IMR-90 (cell line): ENCODE results near the gene CDC5L. TPM values are rescaled to one million over a fixed set of nuclear protein-coding genes. Genes with fewer than 3 reads are reported as not detected.

ENCODE experiments used
- ATAC-seq: fragments of 200-7000 bp; cut with Tn5 transposase; 2 replicates; pipeline ENCODE4 v1.9.1; 2020; ENCODE audit warnings: low read depth, mild to moderate bottlenecking, moderate library complexity
- BruUV-seq: library from RNA; stranded (reverse); fragments of 400-500 nt; replicated peaks from 2 replicates; lab custom pipeline; 2021; lab: Mats Ljungman, UMichigan
- CTCF ChIA-PET: fragments of 300-600 bp; formaldehyde crosslinking; extraction: SDS; loops from one replicate; lab custom pipeline; 2021; ENCODE audit warnings: antibody characterized with exemption; lab: Yijun Ruan, JAX
- POLR2A ChIA-PET: fragments of 300-600 bp; sonication (Branson Sonifier 250); formaldehyde crosslinking; loops from one replicate; lab custom pipeline; 2022; ENCODE audit warnings: antibody characterized with exemption; ENCODE audit not compliant: unreplicated experiment; lab: Charles Lee
- DNase-seq: peaks from one replicate; pipeline ENCODE4 v3.0.0; 2013
- H2AFZ ChIP-seq: replicated peaks from 2 replicates; pipeline ENCODE3; 2013; ENCODE audit warnings: low read length, mild to moderate bottlenecking; ENCODE audit not compliant: poor library complexity
- H2AK5ac ChIP-seq: 2 replicates; pipeline ENCODE4 v1.6.1; 2013; ENCODE audit warnings: low read depth, low read length, inconsistent platforms
- H2AK9ac ChIP-seq: replicated peaks from 2 replicates; pipeline ENCODE3; 2013; ENCODE audit warnings: mild to moderate bottlenecking, low read depth, low read length, moderate library complexity; ENCODE audit not compliant: poor library complexity
- H2BK120ac ChIP-seq: 2 replicates; pipeline ENCODE4 v1.6.1; 2013; ENCODE audit warnings: low read depth, low read length, inconsistent platforms
- H2BK15ac ChIP-seq: 3 replicates; pipeline ENCODE4 v1.6.1; 2013; ENCODE audit warnings: low read depth, low read length, inconsistent platforms
- H2BK20ac ChIP-seq: 2 replicates; pipeline ENCODE4 v1.6.1; 2013; ENCODE audit warnings: low read depth, mild to moderate bottlenecking, inconsistent platforms, low read length, moderate library complexity
- H2BK5ac ChIP-seq: 2 replicates; pipeline ENCODE4 v1.6.1; 2013; ENCODE audit warnings: mild to moderate bottlenecking, low read depth, low read length, inconsistent platforms; ENCODE audit not compliant: poor library complexity, severe bottlenecking
- H3K14ac ChIP-seq: replicated peaks from 2 replicates; pipeline ENCODE4 v1.6.1; 2013; ENCODE audit warnings: low read depth, low read length, inconsistent platforms
- H3K18ac ChIP-seq: 2 replicates; pipeline ENCODE4 v1.6.1; 2013; ENCODE audit warnings: low read depth, low read length, control low read depth
- H3K23ac ChIP-seq: 2 replicates; pipeline ENCODE4 v1.6.1; 2013; ENCODE audit warnings: low read depth, low read length, inconsistent platforms
- H3K27ac ChIP-seq: 2 replicates; pipeline ENCODE4 v1.5.1; 2013; ENCODE audit warnings: mild to moderate bottlenecking, control low read depth, low read length; ENCODE audit not compliant: insufficient read depth
- H3K27me3 ChIP-seq: 2 replicates; pipeline ENCODE4 v1.6.1; 2013; ENCODE audit warnings: low read length; ENCODE audit not compliant: control insufficient read depth, insufficient read depth
- H3K36me3 ChIP-seq: 2 replicates; pipeline ENCODE4 v1.6.1; 2013; ENCODE audit warnings: low read length, mixed read lengths; ENCODE audit not compliant: control insufficient read depth, insufficient read depth
- H3K4ac ChIP-seq: 2 replicates; pipeline ENCODE4 v1.6.1; 2013; ENCODE audit warnings: low read depth, low read length, inconsistent platforms
- H3K4me1 ChIP-seq: 2 replicates; pipeline ENCODE4 v1.6.1; 2013; ENCODE audit warnings: low read length, mixed read lengths; ENCODE audit not compliant: control insufficient read depth, insufficient read depth
- H3K4me2 ChIP-seq: 2 replicates; pipeline ENCODE4 v1.6.1; 2013; ENCODE audit warnings: low read depth, mild to moderate bottlenecking, control low read depth, low read length, moderate library complexity
- H3K4me3 ChIP-seq: 2 replicates; pipeline ENCODE4 v1.5.1; 2013; ENCODE audit warnings: low read depth, mild to moderate bottlenecking, control low read depth, low read length, moderate library complexity; ENCODE audit not compliant: insufficient read depth
- H3K56ac ChIP-seq: 2 replicates; pipeline ENCODE4 v1.6.1; 2013; ENCODE audit warnings: low read length, inconsistent platforms; ENCODE audit not compliant: insufficient read depth; ENCODE audit errors: extremely low read depth
- H3K79me1 ChIP-seq, 2 experiments: 2 replicates each; pipeline ENCODE4 v1.6.1; 2013; ENCODE audit warnings: low read length in 2 of 2, inconsistent platforms in 1 of 2, low read depth in 1 of 2
- H3K9ac ChIP-seq: 2 replicates; pipeline ENCODE4 v1.6.1; 2013; ENCODE audit warnings: low read depth, low read length, control low read depth
- H3K9me1 ChIP-seq: 2 replicates; pipeline ENCODE4 v1.6.1; 2013; ENCODE audit warnings: low read length, inconsistent platforms; ENCODE audit not compliant: insufficient read depth
- H3K9me3 ChIP-seq: 2 replicates; pipeline ENCODE4 v1.6.1; 2013; ENCODE audit warnings: low read length; ENCODE audit not compliant: control insufficient read depth, insufficient read depth
- H4K20me1 ChIP-seq: 2 replicates; pipeline ENCODE4 v1.6.1; 2013; ENCODE audit warnings: low read length, inconsistent platforms; ENCODE audit not compliant: insufficient read depth
- H4K5ac ChIP-seq: 2 replicates; pipeline ENCODE4 v1.6.1; 2013; ENCODE audit warnings: mild to moderate bottlenecking, low read depth, low read length, control low read depth
- H4K8ac ChIP-seq, 2 experiments: 2 replicates each; pipeline ENCODE4 v1.6.1; 2013; ENCODE audit warnings: low read depth in 2 of 2, low read length in 2 of 2, control low read depth in 1 of 2, inconsistent platforms in 1 of 2
- H4K91ac ChIP-seq: 2 replicates; pipeline ENCODE4 v1.6.1; 2013; ENCODE audit warnings: low read depth, low read length, inconsistent platforms; ENCODE audit not compliant: insufficient read depth
- BHLHE40 ChIP-seq: fragments of 150-350 bp; IDR thresholded peaks from 2 replicates; pipeline ENCODE4 v1.6.1; 2016; ENCODE audit warnings: mild to moderate bottlenecking, low read depth, low read length
- MAFK ChIP-seq: IDR thresholded peaks from 2 replicates; pipeline ENCODE4 v1.6.1; 2012; ENCODE audit warnings: low read depth, low read length, improper control_type of control experiment
- WGBS, 2 experiments: methylation state at CpG; one replicate each; pipeline versions ENCODE4 v1.1.5 to v1.1.7; 2013; ENCODE audit warnings: missing lambda C conversion rate in 2 of 2; ENCODE audit not compliant: insufficient read length in 1 of 2; ENCODE audit errors: extremely low coverage in 2 of 2; 5-methylcytosine and 5-hydroxymethylcytosine counted together
- dilution Hi-C: fragments of 300-500 bp; cut with HindIII; formaldehyde crosslinking; loops from one replicate; pipeline ENCODE4 v1.14.3; 2018; ENCODE audit warnings: low sequenced_read_pairs; ENCODE audit not compliant: unreplicated experiment
- in situ Hi-C: fragments of 300-500 bp; cut with MboI; formaldehyde crosslinking; loops from 3 replicates; pipeline ENCODE4 v1.14.3; 2019; ENCODE audit warnings: low sequenced_read_pairs, inconsistent platforms, mixed read lengths
- intact Hi-C: fragments of 100-400 bp; cut with micrococcal nuclease; formaldehyde crosslinking; loops from 2 replicates; pipeline ENCODE4 v1.10.0; 2022
- polyA plus RNA-seq, 3 experiments: library from polyadenylated mRNA; depleted of rRNA; stranded (reverse); fragments of >200 nt; gene quantifications; 2 replicates each; pipeline ENCODE4 v1.2.3, GENCODE V29; 2012; ENCODE audit warnings: low replicate concordance in 1 of 3
- total RNA-seq: library from RNA; depleted of rRNA; stranded (reverse); fragments of >200 nt; gene quantifications from 2 replicates; pipeline ENCODE4 v1.2.3, GENCODE V29; 2012

The CDC5L gene
- total and polyA plus RNA-seq, 2 of the 4 experiments (the other 2 are of a cell fraction): 9.9 to 17.7 TPM

DNA sequence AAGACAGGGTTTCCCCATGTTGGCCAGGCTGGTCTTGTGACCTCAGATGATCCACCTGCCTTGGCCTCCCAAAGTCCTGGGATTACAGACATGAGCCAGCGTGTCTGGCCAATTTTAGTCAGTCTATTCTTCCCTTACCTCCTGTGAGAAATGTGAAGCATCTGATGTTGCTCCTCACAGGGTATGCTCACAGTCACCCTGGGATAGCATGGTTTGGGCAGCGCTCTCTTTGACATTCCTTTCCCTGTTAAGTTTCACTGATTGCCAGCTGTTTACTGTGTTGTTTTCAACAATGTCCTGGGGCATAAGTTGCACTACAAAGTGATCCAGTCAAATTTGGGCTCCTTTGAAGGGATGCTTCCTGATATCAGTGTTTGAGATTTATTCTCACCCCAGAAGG is 13.1 kb downstream of the CDC5L start:
- no peaks in the 10 kb centered on the region for H3K27me3 ChIP-seq
- no peak overlapping the region for H3K4me2 ChIP-seq
- H3K9me3 ChIP-seq: no peaks in the 10 kb centered on the region
- H3K79me1 ChIP-seq: peaks cover 16 to 43% of the 10 kb centered on the region in 2 experiments
- H3K4ac ChIP-seq: no peak overlapping the region
- H3K4me1 ChIP-seq: peaks cover 6% of the 10 kb centered on the region; the same call in 1 of the 2 replicates
- no peak for DNase-seq
- H3K18ac ChIP-seq: no peak overlapping the region
- no peak overlapping the region for H2BK15ac ChIP-seq
- no peak overlapping the region for H4K8ac ChIP-seq
- intact Hi-C loops (no loop called here), in situ Hi-C loops (no loop called here), dilution Hi-C loops (no loop called here)
- H2BK20ac ChIP-seq: no peak overlapping the region
- TF ChIP-seq BHLHE40 (no peak), MAFK (no peak)
- no peak overlapping the region for H2BK5ac ChIP-seq
- no peak overlapping the region for H2AFZ ChIP-seq
- ChIA-PET POLR2A (no interaction called here), CTCF (interaction anchor here (1.1 kb wide), 1 partner anchor 55 kb away, joined by 4 read pairs; no protein-coding TSS in a partner anchor)
- 100% methylated on average over 1 of the region's 2 CpGs; no CpG with 5 or more reads in 1 of the 2 experiments for whole genome bisulfite sequencing, 2 experiments
- no peak overlapping the region for H2BK120ac ChIP-seq
- no peak overlapping the region for H2AK5ac ChIP-seq
- H4K5ac ChIP-seq: no peak overlapping the region
- H3K9ac ChIP-seq: no peak overlapping the region
- no peak overlapping the region for H2AK9ac ChIP-seq
- no peak overlapping the region for H4K91ac ChIP-seq
- 0 out of 2 replicates have a peak, but pooled peaks cover 5% of the 10 kb centered on the region for H3K9me1 ChIP-seq
- no peak overlapping the region for H3K14ac ChIP-seq
- no TSS peak for BruUV-seq
- H3K27ac ChIP-seq: no peak overlapping the region
- H4K20me1 ChIP-seq: peaks cover 12% of the 10 kb centered on the region; the same call in 1 of the 2 replicates
- H3K4me3 ChIP-seq: no peak overlapping the region
- no peak for ATAC-seq
- peaks cover 36% of the 10 kb centered on the region for H3K36me3 ChIP-seq
- H3K23ac ChIP-seq: no peak overlapping the region
- H3K56ac ChIP-seq: no peak overlapping the region
